ENCODE results near the gene NUDT3.

GRCh38 chr6:34308483-34308882 is 84.0 kb downstream of the NUDT3 start:
- TF ChIP-seq CTCF (IDR thresholded peaks at IDR 0.05), result no peak
- TF ChIP-seq POLR2A (IDR thresholded peaks at IDR 0.05), result no peak

All from ovary (tissue), 3 donors.